Suprapubic skin (tissue), 3 donors: ENCODE results near the gene HIVEP1.
"Not testable (repeated sequence)": the region's sequence is repeated elsewhere in the genome, so short reads cannot be mapped to it uniquely, and the experiment has no call there.

Experiments
- EP300 ChIP-seq: sonication (generic); formaldehyde crosslinking; IDR thresholded peaks from one replicate; pipeline ENCODE4 v1.6.1; 2017; ENCODE audit warnings: antibody characterized with exemption
- POLR2A ChIP-seq, 2 donors: fragments of 450-650 bp; IDR thresholded peaks; one replicate each; pipeline ENCODE4 v1.6.1; 2017; ENCODE audit warnings: antibody characterized with exemption in 2 of 2, mild to moderate bottlenecking in 2 of 2, moderate library complexity in 2 of 2
- TF ChIP-seq, protein P1 (sequence below), 2 donors: fragments of 200-600 bp in 1 of 2; fragments of 450-650 bp in 1 of 2; sonication (generic) in 1 of 2; IDR thresholded peaks; one replicate each; pipeline ENCODE4 v1.5.1; 2016 to 2019; ENCODE audit warnings: antibody characterized with exemption in 2 of 2, mild to moderate bottlenecking in 1 of 2, moderate library complexity in 1 of 2

DNA sequence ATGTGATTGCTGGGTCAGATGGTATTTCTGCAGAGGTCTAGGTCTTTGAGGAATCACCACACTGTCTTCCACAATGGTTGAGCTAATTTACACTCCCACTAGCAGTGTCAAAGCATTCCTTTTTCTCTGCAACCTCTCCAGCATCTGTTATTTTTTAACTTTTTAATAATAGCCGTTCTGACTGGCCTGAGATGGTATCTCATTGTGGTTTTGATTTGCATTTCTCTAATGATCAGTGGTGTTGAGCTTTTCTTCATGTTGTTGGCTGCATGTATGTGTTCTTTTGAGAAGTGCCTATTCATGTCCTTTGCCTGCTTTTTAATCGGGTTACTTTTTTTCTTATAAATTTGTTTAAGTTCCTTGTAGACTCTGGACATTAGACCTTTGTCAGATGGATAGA, 143.7 kb downstream of the HIVEP1 start:
- TF ChIP-seq, protein P1, sequence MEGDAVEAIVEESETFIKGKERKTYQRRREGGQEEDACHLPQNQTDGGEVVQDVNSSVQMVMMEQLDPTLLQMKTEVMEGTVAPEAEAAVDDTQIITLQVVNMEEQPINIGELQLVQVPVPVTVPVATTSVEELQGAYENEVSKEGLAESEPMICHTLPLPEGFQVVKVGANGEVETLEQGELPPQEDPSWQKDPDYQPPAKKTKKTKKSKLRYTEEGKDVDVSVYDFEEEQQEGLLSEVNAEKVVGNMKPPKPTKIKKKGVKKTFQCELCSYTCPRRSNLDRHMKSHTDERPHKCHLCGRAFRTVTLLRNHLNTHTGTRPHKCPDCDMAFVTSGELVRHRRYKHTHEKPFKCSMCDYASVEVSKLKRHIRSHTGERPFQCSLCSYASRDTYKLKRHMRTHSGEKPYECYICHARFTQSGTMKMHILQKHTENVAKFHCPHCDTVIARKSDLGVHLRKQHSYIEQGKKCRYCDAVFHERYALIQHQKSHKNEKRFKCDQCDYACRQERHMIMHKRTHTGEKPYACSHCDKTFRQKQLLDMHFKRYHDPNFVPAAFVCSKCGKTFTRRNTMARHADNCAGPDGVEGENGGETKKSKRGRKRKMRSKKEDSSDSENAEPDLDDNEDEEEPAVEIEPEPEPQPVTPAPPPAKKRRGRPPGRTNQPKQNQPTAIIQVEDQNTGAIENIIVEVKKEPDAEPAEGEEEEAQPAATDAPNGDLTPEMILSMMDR (IDR thresholded peaks at IDR 0.05) = not testable (repeated sequence)
- TF ChIP-seq POLR2A (IDR thresholded peaks at IDR 0.05); EP300: not testable (repeated sequence)
